Adrenal gland (tissue), 12 donors: ENCODE results near the gene TMC1. TPM values are rescaled to one million over a fixed set of nuclear protein-coding genes. Genes with fewer than 3 reads are reported as not detected.
A peak's percentile ranks its signal among the peaks of the same experiment; 100 is the strongest.

Experiments used
- DNase-seq, 7 donors: peaks; one replicate each; pipeline ENCODE4 v3.0.0-alpha.2; 2019 to 2020
- H3K27ac ChIP-seq, 5 donors: fragments of 200-600 bp; sonication (generic) in 4 of 5; 1 replicate in 3 of 5; 2 replicates in 2 of 5; pipeline versions ENCODE4 v1.5.1 to v1.8.0; 2016 to 2020; ENCODE audit warnings: mild to moderate bottlenecking in 1 of 5
- H3K27me3 ChIP-seq: fragments of 200-600 bp; 2 replicates; pipeline ENCODE4 v1.8.0; 2021
- H3K36me3 ChIP-seq, 2 donors: fragments of 200-600 bp; replicated peaks in 1 of 2; 1 replicate in 1 of 2; 2 replicates in 1 of 2; pipeline versions ENCODE4 v1.5.1 to v1.8.0; 2018 to 2022
- H3K4me1 ChIP-seq, 2 donors: fragments of 200-600 bp; replicated peaks in 1 of 2; 1 replicate in 1 of 2; 2 replicates in 1 of 2; pipeline versions ENCODE4 v1.5.1 to v1.8.0; 2018 to 2021
- H3K4me3 ChIP-seq, 4 donors: fragments of 200-600 bp; sonication (generic) in 3 of 4; one replicate each; pipeline ENCODE4 v1.5.1; 2016 to 2018
- H3K9me3 ChIP-seq, 3 donors: fragments of 200-600 bp; sonication (generic) in 1 of 3; replicated peaks in 1 of 3; 1 replicate in 2 of 3; 2 replicates in 1 of 3; pipeline versions ENCODE4 v1.5.1 to v1.8.0; 2016 to 2021
- CTCF ChIP-seq, 6 experiments: fragments of 450-650 bp in 4 of 6; fragments of 200-600 bp in 2 of 6; sonication (generic) in 1 of 6; IDR thresholded peaks; 1 replicate in 5 of 6; 2 replicates in 1 of 6; pipeline versions ENCODE4 v1.5.1 to v1.8.0; 2016 to 2021; ENCODE audit warnings: antibody characterized with exemption in 6 of 6, mild to moderate bottlenecking in 2 of 6, moderate library complexity in 1 of 6
- POLR2A ChIP-seq, 2 donors: fragments of 450-650 bp; IDR thresholded peaks; one replicate each; pipeline ENCODE4 v1.6.1; 2017; ENCODE audit warnings: antibody characterized with exemption in 2 of 2, mild to moderate bottlenecking in 2 of 2, moderate library complexity in 1 of 2
- WGBS, 4 donors: extraction: QIAGEN DNeasy Blood & Tissue Kit in 2 of 4; methylation state at CpG; one replicate each; pipeline versions ENCODE4 v1.1.5 to v1.1.7; 2013 to 2017; 5-methylcytosine and 5-hydroxymethylcytosine counted together
- intact Hi-C, 2 donors: fragments of 100-400 bp; cut with DNase I; formaldehyde crosslinking; loops; one replicate each; pipeline versions ENCODE4 v1.14.1 to v1.15.0; 2022 to 2023
- polyA plus RNA-seq, 3 donors: library from polyadenylated mRNA; stranded (reverse); fragments of 200-250 nt in 2 of 3; fragments of 350-450 nt in 1 of 3; fragmentation: Illumina TruSeq in 1 of 3; extraction: RNeasy Lipid Tissue Mini Kit (QIAGEN cat#74804) in 1 of 3; gene quantifications; one replicate each; pipeline ENCODE4 v1.2.3, GENCODE V29; 2013 to 2014
- total RNA-seq, 9 donors: library from RNA; depleted of rRNA in 4 of 9; stranded (reverse); fragments of >200 nt in 4 of 9; fragments of 120-200 nt in 1 of 9; fragmentation: NEBNext Ultra II Directional in 1 of 9; extraction: Animal tissue kit (Norgen Biotek cat#: 25700) in 1 of 9; gene quantifications; one replicate each; pipeline versions ENCODE4 v1.1.0 to v1.2.4, GENCODE V29; 2013 to 2023
- donor health status: healthy with polysubstance abuse.
- donor health status: Bipolar disorder and iron deficiency.
- donor health status: DM: yes; HTN: yes; CAD: no.
- donor health status: DM: no; HTN: no; CAD: no.
- donor health status: DM: no; HTN: no; CAD: no.
- donor health status: DM: yes; HTN: yes; CAD: no.

Gene TMC1
- total and polyA plus RNA-seq, 12 donors, result 0.22 to 1.5 (median 0.50) TPM; not detected in 7

- 87 to 94% (median 91%) methylated on average over 4 of the region's 4 CpGs for WGBS, 4 donors
- no peak overlapping the region for H3K27ac ChIP-seq
- intact Hi-C loops, result no loop called here
- no peaks in the 10 kb centered on the region for H3K9me3 ChIP-seq
- H3K4me3 ChIP-seq, result no peak overlapping the region
- TF ChIP-seq CTCF (IDR thresholded peaks at IDR 0.05), result no peak
- TF ChIP-seq POLR2A (IDR thresholded peaks at IDR 0.05), result no peak
- no peak for DNase-seq
- H3K36me3 ChIP-seq, result no peaks in the 10 kb centered on the region
- H3K4me1 ChIP-seq, result peaks cover 0 to under 1% of the 10 kb centered on the region in 2 donors
- H3K27me3 ChIP-seq, result no peaks in the 10 kb centered on the region
Observed at GRCh38 chr9:72563806-72564205, 42.4 kb downstream of the TMC1 start.

- no peaks in the 10 kb centered on the region for H3K36me3 ChIP-seq
- H3K4me3 ChIP-seq, result no peak overlapping the region
- no peak overlapping the region for H3K27ac ChIP-seq
- intact Hi-C loops, result no loop called here
- no peaks in the 10 kb centered on the region for H3K4me1 ChIP-seq
- no peaks in the 10 kb centered on the region for H3K27me3 ChIP-seq
- no peak for DNase-seq
- WGBS, 4 donors, result 88 to 93% (median 91%) methylated on average over 2 of the region's 2 CpGs
- H3K9me3 ChIP-seq, result no peaks in the 10 kb centered on the region
- TF ChIP-seq CTCF (IDR thresholded peaks at IDR 0.05) (no peak), POLR2A (IDR thresholded peaks at IDR 0.05) (no peak)
Observed at GRCh38 chr9:72564479-72565281, 43.3 kb downstream of the TMC1 start.

GRCh38 chr9:72565535-72565934 lies 44.1 kb downstream of the TMC1 start:
- Histone ChIP-seq H3K27me3 (no peaks in the 10 kb centered on the region), H3K9me3 (no peaks in the 10 kb centered on the region), H3K27ac (no peak overlapping the region), H3K36me3 (no peaks in the 10 kb centered on the region), H3K4me1 (no peaks in the 10 kb centered on the region), H3K4me3 (no peak overlapping the region)
- TF ChIP-seq CTCF (IDR thresholded peaks at IDR 0.05), result no peak
- TF ChIP-seq POLR2A (IDR thresholded peaks at IDR 0.05), result no peak
- DNase-seq, result no peak
- WGBS, 4 donors, result 92 to 97% (median 97%) methylated on average over 7 of the region's 7 CpGs
- intact Hi-C loops, result no loop called here

- no peaks in the 10 kb centered on the region for H3K27me3 ChIP-seq
- WGBS, 4 donors, result 23 to 58% (median 49%) methylated on average over 3 of the region's 3 CpGs
- TF ChIP-seq CTCF (IDR thresholded peaks at IDR 0.05) (no peak), POLR2A (IDR thresholded peaks at IDR 0.05) (no peak)
- no peaks in the 10 kb centered on the region for H3K9me3 ChIP-seq
- intact Hi-C loops, result loop anchor here in 1 of 2 donors (10.0 kb wide), 1 partner anchor 49 kb away; the partner anchor contains the start of gene TMC1
- DNase-seq, result peak in 5 of 7 donors; percentile 34 to 67 (median 43)
- H3K27ac ChIP-seq, result peak overlapping the region in 3 of 5 donors; percentile 27 to 60 (median 34)
- no peaks in the 10 kb centered on the region for H3K36me3 ChIP-seq
- no peak overlapping the region for H3K4me3 ChIP-seq
- peaks cover 24 to 48% of the 10 kb centered on the region in 2 donors for H3K4me1 ChIP-seq
Observed at GRCh38 chr9:72574156-72574810, 52.9 kb downstream of the TMC1 start.
